Cardiac septum (tissue), 1 donor: Measurements from ENCODE around the gene PLCH1. TPM values are rescaled to one million over a fixed set of nuclear protein-coding genes. Genes with fewer than 3 reads are reported as not detected.

ENCODE experiments used
- DNase-seq: peaks from one replicate; pipeline ENCODE4 v3.0.0-alpha.2; 2020; ENCODE audit warnings: low spot score
- intact Hi-C: fragments of 100-400 bp; cut with DNase I; formaldehyde crosslinking; loops from one replicate; pipeline ENCODE4 v1.14.0; 2022
- total RNA-seq: library from RNA; stranded (reverse); fragmentation: NEBNext Ultra II Directional; extraction: Animal tissue kit (Norgen Biotek cat#: 25700); gene quantifications from one replicate; pipeline ENCODE4 v1.2.1, GENCODE V29; 2021
- donor health status: DM: no; HTN: no; CAD: no.

Gene PLCH1
- total RNA-seq, 1 donor from 2014 or later, result 0.16 TPM

DNA sequence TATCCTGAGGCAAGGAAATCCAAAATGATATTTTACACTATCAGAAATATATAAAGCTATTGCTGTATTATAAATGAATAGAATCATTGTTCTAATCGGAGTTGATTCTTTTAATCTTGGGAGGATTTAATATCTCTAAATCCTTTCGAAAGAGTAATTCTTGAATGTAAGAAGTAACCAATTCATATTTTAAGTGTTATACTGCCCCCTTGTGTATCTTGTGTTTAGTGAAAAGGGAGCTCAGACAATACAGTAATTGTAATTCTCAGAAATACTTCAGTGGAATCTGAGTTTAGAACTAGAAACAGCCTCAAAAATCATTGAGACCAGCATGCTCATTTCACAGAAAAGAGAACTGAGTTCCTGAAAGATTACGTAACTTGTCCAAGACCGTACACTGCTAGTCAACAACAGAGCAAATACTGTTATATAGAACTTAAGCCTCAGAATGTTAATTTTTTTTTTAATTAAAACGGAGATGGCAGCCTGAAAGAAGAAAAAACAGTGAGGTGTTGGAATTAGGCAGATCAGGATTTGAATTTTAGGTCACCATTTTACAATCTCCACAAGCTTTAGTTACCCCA is 42.9 kb downstream of the PLCH1 start:
- intact Hi-C loops, result loop anchor here (2.0 to 10.0 kb wide), 3 partner anchors 319 to 1367 kb away; no protein-coding TSS in a partner anchor
- DNase-seq, result no peak

DNA sequence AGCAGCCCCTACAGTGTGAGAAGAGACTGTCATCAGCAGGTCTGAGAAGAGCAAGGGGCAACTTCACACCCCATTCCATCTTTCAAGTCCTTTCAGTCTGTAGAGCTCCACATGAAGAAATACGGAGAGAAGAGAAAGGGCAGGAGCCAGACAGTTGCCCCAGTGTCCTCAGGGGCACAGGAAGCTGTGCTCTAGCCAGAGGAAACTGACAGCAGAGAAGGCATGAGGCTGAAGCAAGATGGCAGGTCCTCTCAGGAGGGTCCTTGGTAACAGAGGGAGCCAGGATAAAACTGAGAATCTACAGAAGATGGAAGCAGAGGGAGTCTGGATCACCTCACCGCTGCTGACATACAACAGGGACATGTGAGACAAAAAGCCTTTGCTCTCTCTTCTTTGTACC is 47.3 kb downstream of the PLCH1 start:
- DNase-seq, result no peak
- intact Hi-C loops, result no loop called here

DNA sequence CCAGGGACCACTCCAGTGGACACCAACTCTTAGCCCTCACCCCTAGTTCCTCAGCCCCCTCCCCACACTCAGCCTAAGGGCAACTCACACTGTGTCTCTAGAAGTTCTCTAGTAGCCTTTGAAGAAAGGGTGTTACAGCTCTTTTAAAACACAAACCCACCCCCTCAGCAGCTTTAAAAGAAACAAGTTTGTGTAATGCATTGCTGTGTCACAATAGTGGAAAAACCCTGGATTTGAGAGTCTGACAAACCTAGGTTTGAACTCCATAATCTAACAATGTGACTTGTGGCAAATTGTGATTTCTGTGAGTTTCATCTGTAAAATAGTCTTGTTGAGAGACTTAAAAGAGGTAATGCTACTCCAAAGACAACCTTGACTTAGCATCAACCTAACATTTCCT is 54.0 kb downstream of the PLCH1 start:
- DNase-seq, result no peak
- intact Hi-C loops, result no loop called here

DNA sequence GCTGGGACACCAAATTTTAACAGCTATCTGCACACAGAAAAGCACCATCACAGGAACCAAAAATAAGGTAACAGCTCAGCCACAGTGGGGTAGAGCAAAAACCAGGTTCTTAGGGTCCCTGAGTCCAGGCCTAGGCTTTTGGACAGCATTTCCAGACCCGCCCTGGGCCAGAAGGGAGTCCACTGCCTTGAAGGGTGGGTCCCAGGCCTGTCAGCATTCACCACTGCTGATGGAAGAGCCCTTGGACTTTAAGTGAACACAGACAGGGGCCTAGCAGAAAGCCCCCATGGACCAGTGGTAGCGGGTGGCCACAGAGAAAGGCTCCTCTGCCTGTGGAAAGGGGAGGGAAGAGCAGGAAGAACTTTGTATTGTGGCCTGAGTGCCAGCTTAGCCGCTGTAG is 56.4 kb downstream of the PLCH1 start:
- DNase-seq, result no peak
- intact Hi-C loops, result no loop called here

DNA sequence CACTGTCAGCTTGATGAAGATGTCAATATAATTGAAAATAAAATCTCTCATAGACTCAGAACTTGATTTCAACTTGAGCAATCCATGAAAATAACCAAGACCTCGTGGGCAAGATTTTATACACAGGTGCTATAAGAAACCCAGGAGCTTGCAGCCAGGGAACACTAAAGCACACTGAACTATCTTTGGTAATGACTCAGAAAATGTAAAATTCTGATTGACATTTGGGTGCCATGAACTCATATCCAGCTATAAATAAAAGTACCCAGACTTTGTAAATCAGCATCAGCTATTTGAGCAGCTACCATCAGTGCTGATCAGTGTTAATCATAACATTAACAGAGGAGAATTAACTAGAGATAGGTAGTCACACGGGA is 61.5 kb downstream of the PLCH1 start:
- no peak for DNase-seq

DNA sequence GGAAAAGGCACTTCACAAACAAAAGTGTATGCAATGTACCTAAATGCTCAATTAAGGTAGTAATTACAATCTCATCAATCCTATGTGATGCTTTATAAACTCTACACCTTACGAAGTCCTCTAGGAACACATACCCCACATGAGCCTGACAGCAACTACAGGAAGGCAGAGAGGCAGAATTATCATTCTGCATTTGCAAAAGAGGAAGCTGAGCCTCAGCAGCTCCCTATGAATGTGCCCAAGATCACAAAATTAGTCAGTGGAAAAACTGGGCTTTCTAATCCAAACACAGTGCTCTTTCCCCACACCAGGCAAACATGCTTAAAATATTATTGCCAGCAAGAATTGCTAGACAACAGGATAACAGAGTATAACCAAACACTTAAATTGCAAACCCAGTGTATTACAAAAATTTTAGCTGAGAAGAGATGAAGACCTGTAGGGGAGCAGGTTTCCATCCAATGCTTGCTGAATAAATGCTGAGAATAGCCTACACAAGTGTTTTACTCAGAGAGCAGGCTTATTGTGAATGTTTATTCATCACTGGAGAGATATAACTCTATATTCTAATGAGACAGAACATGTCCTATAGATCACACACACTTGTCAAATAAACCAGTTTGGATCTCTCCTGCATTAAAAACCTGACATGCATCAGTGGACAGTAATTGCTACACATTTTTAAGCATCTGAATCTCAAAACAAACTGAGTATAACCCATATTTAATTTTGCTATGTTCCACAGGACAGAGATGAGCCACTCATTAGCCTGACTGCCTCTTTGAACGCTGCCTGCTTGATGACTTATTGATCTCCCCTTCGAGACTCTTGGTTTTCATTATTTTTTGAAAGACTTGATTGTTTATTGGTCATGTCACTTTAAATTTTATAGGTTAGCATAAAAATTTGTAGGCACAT is 62.2 kb downstream of the PLCH1 start:
- DNase-seq, result no peak
- intact Hi-C loops, result no loop called here

More for the DNA sequence above, 61.5 kb downstream of the PLCH1 start:
- intact Hi-C loops, result no loop called here

DNA sequence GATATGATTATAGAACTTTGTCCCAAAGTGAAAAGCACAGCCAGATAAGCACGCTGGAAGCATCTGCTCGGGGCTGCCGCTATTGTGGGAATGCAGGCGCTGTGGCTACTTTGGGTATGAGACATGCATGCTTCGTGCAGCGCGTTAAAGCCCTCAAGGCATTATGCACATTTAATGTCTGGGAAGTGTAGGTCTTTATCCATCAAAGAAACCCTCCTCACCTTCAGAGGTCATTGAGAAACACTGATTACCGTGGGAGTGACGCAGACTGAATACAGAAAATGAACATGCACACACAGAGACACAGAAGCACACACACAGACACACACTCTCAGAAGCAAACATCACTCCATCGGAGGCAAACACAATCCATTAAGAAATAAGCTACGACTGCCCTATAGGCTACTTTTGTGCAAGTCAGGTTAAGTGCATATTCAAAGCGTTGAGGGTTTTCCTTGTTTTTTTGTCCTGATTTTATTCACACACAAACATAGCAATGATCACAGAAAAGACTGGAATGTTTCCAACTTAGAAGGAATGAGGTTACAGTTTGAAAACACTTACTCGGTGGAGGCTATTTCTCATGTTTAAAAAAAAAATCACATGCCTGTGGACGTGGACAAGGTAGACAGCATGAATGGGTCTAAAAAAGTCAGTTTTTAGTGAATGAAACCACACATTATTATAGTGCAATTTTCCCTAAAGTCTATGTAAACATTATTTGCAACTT is 68.5 kb downstream of the PLCH1 start:
- no peak for DNase-seq
- intact Hi-C loops, result no loop called here

DNA sequence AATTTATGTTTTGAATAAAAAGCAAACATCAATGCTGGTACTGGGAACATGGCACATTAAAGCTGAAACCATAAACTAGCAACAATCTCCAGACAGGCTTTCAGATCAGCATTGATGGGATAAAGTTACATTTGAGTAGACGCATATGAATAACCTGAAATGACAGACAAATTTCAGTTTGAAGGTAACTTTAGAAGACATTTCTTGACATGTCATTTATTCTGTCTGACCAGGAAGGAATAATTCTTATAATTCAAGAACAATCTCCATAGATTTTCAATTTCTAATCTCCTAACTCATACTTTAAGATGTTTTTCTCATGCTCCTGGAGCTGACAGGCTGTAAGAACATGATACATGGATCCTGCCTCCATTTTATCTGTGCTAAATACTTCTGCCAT is 69.8 kb downstream of the PLCH1 start:
- intact Hi-C loops, result no loop called here
- no peak for DNase-seq

DNA sequence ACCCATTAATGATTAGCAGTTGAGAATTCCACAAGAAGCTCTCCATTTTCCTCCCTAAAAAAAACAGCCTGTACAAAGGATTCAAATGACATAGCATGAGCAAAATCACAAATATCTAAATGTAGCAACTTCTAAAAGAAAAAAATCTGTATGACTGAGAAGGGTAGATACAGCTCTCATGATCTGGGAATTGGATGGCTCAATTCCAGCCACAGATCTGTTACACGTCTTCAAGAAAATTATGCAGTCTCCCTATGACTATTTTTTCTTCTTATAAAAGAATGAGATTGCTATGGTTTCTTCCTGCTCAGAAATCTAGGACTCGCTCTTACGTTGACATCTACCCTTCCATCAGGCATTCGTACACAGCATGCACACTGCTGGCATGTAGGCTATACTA is 71.5 kb downstream of the PLCH1 start:
- no peak for DNase-seq

DNA sequence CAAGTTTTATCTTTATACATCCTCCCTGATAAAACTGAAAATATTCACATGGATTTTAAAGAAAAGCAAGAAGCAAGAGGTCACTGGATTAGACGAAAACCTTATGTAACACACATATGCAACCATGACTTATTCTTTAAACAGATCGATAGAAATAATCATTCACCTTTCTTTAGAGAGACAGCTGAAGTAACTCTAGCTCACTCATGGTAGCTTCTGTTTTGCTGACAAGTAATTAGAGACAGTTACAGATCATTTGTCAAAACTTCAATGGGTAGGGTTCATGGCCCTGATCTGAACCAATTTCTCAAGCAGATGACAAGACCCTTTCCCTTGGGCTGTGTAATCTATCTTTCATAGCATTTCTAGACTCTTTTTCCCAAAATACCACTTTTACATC is 74.5 kb downstream of the PLCH1 start:
- DNase-seq, result no peak
- intact Hi-C loops, result no loop called here

More for the DNA sequence above, 71.5 kb downstream of the PLCH1 start:
- intact Hi-C loops, result no loop called here

DNA sequence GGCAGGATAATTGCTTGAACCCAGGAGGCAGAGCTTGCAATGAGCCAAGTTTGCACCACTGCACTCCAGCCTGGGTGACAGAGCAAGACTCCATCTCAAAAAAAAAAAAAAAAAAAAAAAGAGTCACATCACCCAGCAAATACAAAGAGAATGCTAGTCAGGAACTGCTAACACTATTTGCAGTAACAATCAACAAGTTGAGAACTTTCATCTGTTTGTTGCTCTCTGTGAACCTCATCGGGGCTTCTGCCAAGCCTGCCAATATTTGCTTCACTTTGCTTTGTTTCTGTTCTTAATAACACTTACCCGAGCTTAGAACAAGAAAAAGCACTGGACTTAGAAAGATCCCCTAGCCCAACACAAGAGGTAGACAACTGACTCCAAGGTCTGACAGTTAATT is 76.9 kb downstream of the PLCH1 start:
- no peak for DNase-seq

DNA sequence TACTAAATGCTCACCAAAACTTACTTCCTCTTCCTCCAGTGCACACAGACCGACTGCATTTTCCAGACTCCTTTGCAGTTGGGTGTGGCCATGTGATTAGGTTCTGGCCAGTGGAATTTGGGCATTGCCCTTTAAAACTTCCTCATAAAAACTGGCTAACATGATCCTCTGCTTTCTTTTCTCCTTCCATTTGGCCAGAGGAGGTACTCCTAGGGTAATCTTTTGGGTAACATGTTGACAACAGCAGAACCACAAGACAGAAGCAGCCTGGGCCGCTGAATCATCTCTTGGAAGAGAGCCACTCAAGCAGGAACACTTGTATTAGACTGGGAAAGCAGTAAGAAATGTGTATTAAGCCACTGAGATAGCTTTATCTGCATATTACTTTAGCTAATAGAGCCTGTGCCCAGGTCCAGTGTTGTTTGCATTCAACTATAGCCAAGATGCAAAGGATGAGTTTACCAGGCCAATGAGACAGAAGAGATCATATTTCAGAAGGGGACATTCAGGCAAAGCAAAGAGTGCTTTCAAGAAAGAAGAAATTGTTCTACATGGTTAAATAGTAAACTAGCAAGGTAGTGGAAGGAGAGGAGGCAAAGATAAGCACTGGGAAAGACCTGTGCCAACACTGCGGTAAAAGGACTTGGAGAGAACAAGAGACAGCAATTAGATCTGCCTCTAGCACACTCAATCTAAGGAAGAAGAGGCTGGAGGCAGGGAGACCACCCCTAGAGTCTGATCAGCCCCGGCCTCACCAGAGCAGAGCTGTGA is 79.8 kb downstream of the PLCH1 start:
- DNase-seq, result no peak
- intact Hi-C loops, result no loop called here

More for the DNA sequence above, 76.9 kb downstream of the PLCH1 start:
- intact Hi-C loops, result no loop called here

DNA sequence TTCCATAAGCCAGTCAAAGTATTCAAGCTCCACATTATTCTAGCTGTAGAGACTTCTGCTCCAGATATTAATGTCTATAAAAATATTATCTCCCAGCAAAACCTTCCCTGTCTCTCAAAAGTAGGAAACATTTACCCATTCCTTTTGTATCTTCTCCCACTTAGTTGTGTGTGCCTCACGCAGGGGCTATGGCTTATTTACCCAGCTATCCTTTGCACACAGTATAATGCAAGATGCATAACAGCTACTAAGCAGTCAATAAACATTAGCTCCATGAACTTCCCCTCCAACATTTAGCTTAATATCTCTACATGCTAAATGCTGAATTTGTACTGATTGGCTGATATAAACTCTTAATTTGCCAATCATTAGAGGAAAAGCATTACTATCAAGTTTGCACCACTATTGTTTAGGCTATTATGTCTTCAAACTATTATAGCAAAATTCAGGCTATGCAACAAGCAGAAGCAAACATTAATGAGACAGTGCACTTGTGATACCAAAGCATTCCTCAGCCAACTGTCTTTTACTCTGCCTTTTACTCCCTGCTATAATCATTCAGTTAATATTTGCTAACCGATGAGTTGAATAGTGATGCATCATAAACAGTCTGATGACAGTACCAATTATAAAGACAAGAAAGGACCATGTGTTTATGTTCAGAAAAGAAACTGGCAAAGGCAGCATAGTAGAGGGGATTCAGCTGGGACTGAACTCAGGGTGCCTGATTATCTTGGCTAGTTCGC is 81.2 kb downstream of the PLCH1 start:
- intact Hi-C loops, result no loop called here
- DNase-seq, result no peak

DNA sequence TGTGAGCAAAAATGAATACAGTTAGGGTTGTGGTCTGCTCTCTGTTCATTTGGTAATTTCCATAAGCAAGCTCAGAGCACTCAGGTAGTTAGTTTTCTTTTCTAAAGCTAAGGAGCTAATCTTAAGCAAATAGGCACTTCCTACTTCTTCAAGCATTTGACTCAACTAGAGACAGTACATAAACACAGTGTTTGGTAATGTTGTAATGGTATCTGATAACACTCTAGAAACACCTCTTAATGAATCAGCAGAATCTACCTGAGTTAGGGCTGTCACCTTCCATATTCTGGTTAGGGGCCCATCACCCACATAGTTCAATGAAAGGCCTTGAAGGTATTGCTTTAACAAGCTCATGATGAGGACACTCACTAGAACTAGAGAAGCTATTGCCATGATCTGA is 83.1 kb downstream of the PLCH1 start:
- intact Hi-C loops, result no loop called here
- DNase-seq, result no peak

DNA sequence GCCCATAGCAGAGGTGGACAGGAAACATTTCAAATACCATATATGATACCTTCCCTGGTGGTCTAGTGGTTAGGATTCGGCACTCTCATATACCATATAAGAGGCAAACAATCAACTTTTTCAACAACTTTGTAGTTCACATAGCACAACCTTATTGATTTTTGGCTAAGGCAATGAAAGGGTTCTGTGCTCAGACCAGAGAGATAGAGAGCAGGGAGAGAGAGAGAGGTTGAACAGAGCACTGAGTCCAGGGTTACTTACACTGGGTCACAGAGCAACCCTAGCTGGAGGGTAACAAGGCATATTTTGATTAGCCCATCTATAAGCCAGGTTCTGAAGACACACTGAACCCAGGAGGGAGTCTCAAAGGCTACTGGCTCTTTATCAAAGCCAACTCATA is 83.8 kb downstream of the PLCH1 start:
- no peak for DNase-seq
- intact Hi-C loops, result no loop called here

DNA sequence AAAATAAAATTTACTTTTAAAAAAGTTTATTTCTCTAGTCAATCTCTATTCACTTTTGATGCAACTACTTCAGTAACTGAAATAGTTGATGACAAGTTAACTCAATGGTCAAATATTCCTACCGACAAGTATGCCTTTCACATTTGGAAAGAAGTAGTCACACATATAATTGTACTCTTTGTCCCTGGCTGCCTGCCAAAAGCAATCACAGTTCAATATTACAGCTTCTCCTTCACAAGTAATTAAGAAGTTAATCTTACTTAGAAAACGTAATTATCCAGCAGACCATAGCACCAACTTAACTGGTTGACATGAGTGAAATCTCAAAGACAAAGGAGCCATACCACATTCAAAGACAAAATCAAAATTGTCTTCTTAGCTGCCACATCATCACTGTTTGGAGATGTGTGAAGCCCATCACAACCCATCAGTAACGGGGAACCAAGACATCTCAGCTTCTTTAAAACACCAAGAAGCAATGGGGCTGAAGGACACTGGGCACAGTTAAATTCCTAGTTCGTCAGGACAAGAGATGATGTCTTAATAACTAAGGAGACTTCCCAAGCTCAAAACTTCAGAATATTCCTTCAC is 86.1 kb downstream of the PLCH1 start:
- intact Hi-C loops, result no loop called here
- no peak for DNase-seq

DNA sequence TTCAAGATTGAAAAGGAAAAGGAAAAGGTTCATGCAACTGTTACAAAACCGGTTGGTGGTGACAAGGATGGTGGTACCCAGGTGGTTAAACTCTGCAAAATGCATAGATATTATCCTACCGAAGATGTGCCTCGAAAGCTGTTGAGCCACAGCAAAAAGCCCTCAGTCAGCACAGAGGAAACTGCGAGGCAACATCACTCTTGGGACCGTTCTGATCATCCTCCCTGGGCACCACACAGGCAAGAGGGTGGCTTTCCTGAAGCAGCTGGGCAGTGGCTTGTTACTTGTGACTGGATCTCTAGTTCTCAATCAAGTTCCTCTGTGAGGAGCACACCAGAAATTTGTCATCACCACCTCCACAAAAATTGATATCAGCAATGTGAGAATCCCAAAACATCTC is 86.9 kb downstream of the PLCH1 start:
- no peak for DNase-seq
- intact Hi-C loops, result no loop called here

DNA sequence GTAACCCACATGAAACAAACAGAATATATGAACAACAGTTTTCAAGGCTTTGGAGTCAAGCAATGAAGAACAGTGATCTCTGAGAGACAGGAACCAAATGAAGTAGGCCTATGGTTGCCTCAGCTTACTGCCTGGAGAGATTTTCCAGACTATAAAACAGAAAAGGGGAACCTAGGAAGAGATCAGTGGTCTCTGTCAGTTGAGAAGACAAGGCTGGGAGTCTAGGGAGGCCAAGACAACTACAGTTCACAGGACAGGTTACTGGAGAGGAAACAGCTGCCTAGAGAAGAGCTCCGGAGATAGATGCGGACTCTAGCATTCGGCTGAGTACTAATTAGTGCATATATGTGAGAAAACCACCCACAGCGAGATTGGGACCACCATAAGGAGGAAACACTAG is 87.7 kb downstream of the PLCH1 start:
- DNase-seq, result no peak
- intact Hi-C loops, result no loop called here

DNA sequence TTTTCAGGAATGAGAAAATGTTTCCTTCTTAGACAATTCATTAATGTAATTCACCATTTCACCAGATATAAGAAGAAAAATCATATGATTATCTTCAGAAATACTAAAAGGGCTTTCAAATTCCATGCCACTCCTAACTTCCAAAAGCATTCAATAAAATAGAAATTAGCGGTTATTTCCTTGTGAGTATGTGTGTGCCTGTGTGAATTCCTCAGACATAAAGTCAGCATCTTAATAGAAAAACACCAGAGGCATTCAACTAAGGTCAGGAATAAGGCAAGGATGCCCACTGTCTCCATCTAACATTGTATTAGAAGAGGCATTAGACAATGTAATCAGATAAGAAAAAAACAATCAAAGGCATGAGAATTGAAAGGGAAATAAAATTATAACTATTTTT is 88.4 kb downstream of the PLCH1 start:
- DNase-seq, result no peak
- intact Hi-C loops, result no loop called here
